NB4 (cell line): Measurements from ENCODE around the gene FEM1C.

Source experiments
- MYC ChIP-seq: IDR thresholded peaks from 2 replicates; pipeline ENCODE4 v1.6.1; 2011; ENCODE audit warnings: low read depth, low read length
- POLR2A ChIP-seq: IDR thresholded peaks from 2 replicates; pipeline ENCODE4 v1.6.1; 2011; ENCODE audit warnings: mild to moderate bottlenecking; ENCODE audit not compliant: insufficient read length; ENCODE audit errors: extremely low read depth
- TF ChIP-seq, protein P1 (sequence below): IDR thresholded peaks from one replicate; pipeline ENCODE4 v1.5.1; 2012; ENCODE audit warnings: low read depth, low read length
- TF ChIP-seq, protein P2 (sequence below): IDR thresholded peaks from 2 replicates; pipeline ENCODE4 v1.6.1; 2011; ENCODE audit warnings: low read depth, low read length

DNA sequence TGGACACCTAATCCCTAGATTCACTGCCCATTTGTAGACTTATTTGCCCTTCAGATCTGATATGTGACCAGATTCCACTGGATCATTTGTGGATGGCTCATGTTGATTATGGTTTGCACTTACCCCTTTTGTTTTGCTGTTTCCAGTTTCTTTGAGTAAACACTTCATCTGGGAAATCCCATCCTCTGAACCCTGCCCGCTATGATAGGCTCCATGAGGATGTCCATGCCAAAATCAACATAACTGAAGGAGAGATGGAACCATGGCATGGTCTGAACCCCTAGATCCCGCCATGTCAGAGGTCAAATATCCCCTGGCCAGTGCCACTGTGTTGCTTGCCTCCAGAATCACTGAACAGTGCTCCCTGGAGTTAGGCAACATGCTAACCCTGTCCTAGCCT lies 11.7 kb upstream of the FEM1C start:
- TF ChIP-seq, protein P1, sequence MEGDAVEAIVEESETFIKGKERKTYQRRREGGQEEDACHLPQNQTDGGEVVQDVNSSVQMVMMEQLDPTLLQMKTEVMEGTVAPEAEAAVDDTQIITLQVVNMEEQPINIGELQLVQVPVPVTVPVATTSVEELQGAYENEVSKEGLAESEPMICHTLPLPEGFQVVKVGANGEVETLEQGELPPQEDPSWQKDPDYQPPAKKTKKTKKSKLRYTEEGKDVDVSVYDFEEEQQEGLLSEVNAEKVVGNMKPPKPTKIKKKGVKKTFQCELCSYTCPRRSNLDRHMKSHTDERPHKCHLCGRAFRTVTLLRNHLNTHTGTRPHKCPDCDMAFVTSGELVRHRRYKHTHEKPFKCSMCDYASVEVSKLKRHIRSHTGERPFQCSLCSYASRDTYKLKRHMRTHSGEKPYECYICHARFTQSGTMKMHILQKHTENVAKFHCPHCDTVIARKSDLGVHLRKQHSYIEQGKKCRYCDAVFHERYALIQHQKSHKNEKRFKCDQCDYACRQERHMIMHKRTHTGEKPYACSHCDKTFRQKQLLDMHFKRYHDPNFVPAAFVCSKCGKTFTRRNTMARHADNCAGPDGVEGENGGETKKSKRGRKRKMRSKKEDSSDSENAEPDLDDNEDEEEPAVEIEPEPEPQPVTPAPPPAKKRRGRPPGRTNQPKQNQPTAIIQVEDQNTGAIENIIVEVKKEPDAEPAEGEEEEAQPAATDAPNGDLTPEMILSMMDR, result no peak
- TF ChIP-seq, protein P2, sequence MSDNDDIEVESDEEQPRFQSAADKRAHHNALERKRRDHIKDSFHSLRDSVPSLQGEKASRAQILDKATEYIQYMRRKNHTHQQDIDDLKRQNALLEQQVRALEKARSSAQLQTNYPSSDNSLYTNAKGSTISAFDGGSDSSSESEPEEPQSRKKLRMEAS, result no peak
- TF ChIP-seq POLR2A, result no peak
- TF ChIP-seq MYC, result no peak
